Right renal cortex interstitium (tissue), 3 donors: ENCODE measurements around the gene ACTN1. TPM values are rescaled to one million over a fixed set of nuclear protein-coding genes. Genes with fewer than 3 reads are reported as not detected.
"Not testable (repeated sequence)": the region's sequence is repeated elsewhere in the genome, so short reads cannot be mapped to it uniquely, and the experiment has no call there.

Experiments
- DNase-seq, 3 donors: peaks; one replicate each; pipeline ENCODE4 v3.0.0-alpha.2; 2013; ENCODE audit warnings: low read depth in 3 of 3, low spot score in 2 of 3
- polyA plus RNA-seq, 3 donors: library from polyadenylated mRNA; unstranded; fragments of 120-200 nt; gene quantifications; one replicate each; pipeline ENCODE4 v1.2.1, GENCODE V29; 2013; ENCODE audit not compliant: insufficient read length in 3 of 3

Gene ACTN1
- polyA plus RNA-seq, result 10 to 100 TPM; 64.2 to 75.2 (median 69.2) TPM

DNA sequence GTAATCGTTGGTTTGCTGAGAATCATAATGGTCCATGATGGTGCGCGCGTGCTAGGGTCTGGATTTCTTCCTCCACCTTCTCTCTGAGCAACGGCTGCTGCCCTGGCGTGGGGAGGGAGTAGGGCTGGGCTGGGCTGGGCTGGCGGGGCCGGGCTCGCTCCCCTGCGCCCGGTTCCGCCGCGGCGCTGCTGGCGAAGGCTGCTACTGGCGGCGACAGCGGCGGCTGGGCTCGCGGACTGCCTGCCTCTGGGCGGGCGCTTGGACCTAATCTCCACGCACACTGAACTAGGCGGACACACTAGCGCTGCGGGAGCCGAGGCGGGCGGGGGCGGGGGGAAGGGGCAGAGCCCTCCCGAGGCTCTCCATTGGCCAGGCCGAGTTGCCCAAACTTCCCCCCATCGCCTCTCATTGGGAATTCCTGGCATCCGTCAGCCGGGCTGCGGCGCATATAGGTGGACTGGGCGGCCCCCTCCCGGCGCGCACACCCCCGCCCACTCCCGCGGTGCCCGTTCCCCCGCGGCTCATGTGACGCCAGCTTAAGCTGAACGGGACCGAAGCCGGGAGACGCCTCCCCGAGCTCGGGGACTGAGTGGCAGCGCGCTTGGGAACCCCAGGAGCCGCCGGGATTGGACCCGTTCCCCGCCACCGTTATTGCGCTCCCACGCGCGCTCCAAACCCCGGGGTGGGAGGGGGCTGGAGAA, at the start of gene ACTN1:
ACTN1 (minus strand) TSS at position 282 of the 701 bp plus-strand sequence; CDS start at position 36, 246 bp downstream.
- DNase-seq, result peak in 2 of 3 donors; percentile 83 to 85

DNA sequence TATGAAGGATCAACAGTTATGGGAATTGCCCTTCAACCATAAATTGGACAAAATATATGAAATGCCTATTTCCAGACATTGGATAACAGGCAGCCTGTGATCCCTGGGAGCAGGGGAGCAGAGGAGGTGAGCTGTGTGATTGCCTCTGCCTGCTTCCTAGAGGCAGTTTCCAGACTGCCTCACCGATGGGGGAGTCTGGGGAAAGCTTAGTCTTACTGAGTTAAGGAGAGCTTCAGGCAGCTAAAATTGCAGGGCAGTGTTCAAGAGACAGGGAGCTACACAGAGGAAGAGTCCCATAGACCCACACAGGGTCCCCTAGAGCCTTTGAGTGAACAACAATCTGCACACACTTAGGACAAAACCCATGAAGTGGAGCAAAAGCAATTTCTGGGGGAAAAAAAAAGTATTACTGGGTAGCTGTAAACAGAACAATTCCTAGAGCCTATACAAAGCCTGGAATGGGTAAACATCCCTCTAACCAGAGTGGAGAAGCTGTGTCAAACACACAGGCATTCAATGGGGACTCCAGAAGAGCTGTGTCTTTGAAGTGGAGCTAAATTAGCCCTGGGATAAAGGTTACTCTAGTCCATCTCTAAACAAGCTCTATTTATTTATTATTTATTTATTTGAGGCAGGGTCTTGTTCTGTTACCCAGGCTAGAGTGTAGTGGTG, 48.3 kb upstream of the ACTN1 start:
- no peak for DNase-seq

DNA sequence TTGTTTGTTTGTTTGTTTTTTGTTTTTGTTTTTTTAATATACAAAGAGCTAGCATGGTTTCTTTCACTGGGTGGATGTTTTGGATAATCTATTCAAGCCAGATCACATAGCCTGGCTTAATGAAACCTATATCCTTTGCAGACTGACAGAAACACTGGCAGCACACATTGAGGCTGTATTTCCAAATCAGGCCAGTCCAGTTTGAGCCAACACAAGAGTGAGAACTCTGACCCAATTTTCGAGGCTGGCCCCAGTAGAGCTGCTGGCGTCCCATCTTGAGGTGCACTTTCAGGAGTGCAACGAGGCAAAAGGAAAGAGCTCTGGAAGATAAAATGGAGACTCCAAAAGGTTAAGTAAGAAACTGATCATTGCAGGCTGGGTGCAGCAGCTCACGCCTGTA, 43.9 kb upstream of the ACTN1 start:
- DNase-seq, result no peak

DNA sequence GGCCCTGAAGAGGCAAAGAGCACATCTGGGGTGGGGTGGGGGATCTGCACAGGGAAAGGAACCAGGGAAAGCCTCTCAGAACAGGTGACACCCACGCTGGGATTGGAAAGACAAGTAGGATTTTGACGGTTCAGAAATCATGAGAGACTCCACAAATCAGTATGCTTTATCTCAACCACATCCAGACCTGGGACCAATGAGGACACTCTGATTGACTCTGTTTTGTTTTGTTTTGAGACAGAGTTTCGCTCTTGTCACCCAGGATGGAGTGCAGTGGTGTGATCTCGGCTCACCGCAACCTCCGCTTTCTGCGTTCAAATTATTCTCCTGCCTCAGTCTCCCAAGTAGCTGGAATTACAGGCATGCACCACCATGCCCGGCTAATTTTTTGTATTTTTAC, 43.0 kb upstream of the ACTN1 start:
- DNase-seq, result not testable (repeated sequence)

GRCh38 chr14:69017706-69018105, 38.6 kb upstream of the ACTN1 start:
- DNase-seq, result no peak

GRCh38 chr14:69014829-69015259, 35.7 kb upstream of the ACTN1 start:
- DNase-seq, result no peak

- DNase-seq, result no peak
Observed at GRCh38 chr14:69013943-69014782, 35.1 kb upstream of the ACTN1 start.

GRCh38 chr14:69012256-69012953, 33.3 kb upstream of the ACTN1 start:
- no peak for DNase-seq

GRCh38 chr14:69010648-69011047, 31.5 kb upstream of the ACTN1 start:
- DNase-seq, result no peak

- peak; percentile 35 to 43 (median 37) for DNase-seq
Observed at GRCh38 chr14:69008421-69008884, 29.4 kb upstream of the ACTN1 start.

DNA sequence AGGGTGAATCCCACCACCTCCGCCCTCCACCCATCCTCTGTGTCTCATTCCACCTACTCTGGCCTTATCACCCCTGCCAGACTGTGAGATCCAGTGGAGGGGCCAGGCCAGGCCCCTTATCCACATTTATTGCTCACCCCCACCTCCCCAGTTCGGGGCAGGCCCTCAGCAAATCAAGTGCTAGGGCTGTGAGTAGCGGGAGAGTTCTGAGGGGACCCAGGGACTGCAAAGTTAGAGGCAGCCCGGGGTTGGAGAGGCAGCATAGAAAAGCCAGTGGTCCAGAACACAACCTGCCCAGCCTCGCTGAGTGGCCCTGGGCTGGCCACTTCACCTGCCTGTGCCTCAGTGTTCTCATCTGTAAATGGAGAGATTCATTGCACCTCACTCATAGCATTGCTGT, 27.2 kb upstream of the ACTN1 start:
- DNase-seq, result no peak

DNA sequence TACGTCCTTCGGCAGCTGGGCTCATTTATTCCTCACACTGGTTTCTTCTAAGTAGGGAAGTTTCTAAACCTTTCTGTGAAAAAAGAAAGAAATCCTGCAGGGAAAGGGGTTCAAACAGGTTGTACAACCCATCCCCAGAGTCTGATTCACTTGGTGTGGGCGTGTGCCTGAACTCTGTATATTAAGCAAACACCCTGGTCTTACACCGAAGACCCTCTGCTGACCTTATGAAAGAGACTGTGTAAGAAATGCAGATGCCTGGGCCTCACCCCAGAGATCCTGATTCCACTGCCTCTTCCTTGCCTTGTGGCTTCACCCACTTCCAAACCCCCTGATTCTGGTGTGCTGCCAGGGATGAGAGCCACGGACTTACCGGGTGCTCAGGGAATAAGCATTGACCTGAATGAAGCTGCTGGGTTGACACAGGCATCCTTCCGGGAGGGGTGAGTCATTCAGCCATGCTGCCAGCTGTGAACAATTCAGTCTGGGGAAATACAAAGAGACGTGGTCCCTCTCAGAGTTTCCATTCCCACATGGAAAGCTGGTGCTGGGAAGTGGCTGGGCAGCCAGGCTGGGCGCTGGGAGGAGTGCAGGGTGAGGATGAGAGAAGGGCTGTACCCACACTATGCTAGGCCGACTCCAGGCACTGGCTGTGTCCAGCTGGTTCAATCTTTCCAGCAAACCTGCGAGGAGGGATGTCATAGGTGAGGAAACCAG, 26.5 kb upstream of the ACTN1 start:
- no peak for DNase-seq

DNA sequence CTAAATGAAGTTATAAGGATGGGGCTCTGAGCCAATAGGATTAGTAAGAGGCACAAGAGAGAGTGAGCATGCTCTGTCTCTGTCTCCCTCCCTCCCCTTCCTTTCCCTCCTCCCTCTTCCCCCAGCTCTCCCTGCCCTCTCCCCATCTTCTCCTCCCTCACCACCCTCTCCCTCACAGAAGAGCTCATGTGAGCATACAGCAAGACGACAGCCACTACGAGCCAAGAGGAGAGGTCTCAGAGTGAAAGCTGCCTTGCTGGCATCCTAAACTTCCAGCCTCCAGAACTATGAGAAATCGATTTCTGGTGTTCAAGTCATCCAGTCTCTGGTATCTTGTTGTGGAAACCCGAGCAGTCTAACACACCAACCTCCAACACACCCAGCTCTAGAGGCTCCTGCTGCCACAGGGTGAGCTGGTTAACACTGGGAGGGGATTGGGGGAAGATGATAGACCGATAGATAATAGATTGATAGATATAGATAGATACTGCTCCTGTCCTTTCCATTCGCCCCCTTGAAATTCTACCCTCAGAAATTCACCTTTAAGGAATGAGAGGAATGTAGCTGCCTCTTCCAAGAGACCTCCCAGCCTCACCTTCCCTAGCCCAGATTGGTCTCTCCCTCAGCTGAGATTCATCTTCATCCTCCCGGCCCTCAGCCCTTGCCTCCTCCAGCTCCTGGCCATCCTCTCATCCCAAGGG, 25.8 kb upstream of the ACTN1 start:
- DNase-seq, result no peak

DNA sequence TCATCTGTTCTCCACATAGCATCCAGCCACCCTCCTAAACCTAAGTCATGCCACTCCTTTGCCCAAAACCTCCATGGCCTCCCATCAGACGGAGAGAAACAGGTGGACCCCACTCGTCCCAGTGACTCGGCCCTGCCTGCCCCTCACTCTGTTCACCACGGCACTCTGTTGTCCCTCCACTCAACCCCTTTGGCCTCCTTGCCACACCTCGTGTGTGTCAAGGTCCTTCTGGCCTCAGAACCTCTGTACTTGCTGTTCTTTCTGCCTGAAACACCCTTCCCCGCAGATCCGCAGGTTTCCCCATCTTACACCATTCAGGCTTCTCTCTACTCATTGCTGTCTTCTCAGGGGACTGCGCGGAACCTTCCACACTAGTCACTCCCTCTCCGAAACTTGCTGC, 24.5 kb upstream of the ACTN1 start:
- DNase-seq, result no peak

- DNase-seq, result no peak
Observed at GRCh38 chr14:69002069-69002468, 23.0 kb upstream of the ACTN1 start.

DNA sequence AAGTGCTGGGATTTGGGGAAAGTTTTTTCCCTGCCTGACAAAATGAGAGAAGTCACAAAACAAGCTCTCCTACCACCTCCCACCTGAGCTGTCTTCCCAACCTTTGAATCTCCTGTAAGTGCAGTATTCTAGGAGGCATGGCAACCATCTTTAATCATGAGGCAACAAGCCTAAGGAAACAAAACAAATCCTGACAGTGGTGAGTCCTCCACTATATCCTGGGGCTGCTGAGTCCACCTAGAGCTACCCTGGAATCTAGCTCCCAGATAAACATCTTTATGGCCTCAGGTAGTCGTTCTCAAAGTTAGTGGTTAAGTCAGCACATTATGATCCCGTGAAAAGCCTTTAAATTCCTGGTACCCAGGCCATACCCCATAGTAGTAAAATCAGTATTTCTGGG, 22.3 kb upstream of the ACTN1 start:
- no peak for DNase-seq

GRCh38 chr14:68998062-68998461, 19.0 kb upstream of the ACTN1 start:
- no peak for DNase-seq

GRCh38 chr14:68995731-68996130, 16.6 kb upstream of the ACTN1 start:
- no peak for DNase-seq

GRCh38 chr14:68994056-68994455, 15.0 kb upstream of the ACTN1 start:
- no peak for DNase-seq
